GM19463 (cell line): ENCODE measurements around the gene CEP70.
"Not testable (repeated sequence)": the region's sequence is repeated elsewhere in the genome, so short reads cannot be mapped to it uniquely, and the experiment has no call there.

Source experiments
- ATAC-seq: cut with Tn5 transposase; IDR thresholded peaks from one replicate; pipeline ENCODE4 v1.9.1; 2021; ENCODE audit warnings: mild to moderate bottlenecking, moderate library complexity; ENCODE audit not compliant: unreplicated experiment

CEP70 gene, protein sequence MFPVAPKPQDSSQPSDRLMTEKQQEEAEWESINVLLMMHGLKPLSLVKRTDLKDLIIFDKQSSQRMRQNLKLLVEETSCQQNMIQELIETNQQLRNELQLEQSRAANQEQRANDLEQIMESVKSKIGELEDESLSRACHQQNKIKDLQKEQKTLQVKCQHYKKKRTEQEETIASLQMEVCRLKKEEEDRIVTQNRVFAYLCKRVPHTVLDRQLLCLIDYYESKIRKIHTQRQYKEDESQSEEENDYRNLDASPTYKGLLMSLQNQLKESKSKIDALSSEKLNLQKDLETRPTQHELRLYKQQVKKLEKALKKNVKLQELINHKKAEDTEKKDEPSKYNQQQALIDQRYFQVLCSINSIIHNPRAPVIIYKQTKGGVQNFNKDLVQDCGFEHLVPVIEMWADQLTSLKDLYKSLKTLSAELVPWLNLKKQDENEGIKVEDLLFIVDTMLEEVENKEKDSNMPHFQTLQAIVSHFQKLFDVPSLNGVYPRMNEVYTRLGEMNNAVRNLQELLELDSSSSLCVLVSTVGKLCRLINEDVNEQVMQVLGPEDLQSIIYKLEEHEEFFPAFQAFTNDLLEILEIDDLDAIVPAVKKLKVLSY

DNA sequence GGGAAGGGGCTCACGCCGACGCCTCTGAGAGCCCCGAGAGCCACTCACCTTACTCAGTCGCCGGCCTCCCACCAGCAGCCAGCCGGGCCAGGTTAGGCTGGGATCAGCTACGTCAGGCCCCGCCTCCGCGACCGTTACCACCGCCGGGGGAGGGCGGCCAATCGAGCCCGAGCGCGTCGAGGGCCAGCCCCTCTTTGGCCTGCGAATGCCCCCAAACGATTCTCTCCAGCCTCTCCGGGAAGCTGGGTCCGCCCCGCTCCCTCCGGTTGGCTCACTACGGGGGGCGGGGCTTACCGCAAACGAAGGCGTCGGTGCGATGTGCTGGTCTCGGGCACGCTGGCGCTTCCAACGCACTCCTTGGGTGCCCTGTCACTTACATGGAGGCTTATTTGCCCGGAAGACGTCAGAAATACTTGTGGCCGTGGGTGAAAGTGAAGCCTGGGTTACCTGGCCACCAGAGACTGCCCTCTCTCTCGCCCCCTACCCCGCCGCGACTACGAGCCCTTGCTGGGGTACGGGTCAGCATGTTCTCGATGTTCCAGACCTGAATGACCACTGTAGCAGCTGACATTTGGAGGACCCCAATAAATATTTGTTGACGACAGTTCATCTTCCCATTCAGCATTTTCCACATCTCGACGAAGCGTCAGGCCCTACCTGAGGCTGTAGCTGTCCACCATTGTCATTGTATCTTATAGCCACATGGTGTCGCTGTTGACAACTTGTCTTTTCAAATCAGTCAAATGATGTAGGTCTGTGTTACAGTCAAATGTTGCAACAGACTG, at the start of gene CEP70:
Gene CEP70 (minus strand): TSS at position 111 of the 785 bp plus-strand sequence. CDS start 21,333 bp downstream, outside the sequence.
- peak; percentile 87 for ATAC-seq

DNA sequence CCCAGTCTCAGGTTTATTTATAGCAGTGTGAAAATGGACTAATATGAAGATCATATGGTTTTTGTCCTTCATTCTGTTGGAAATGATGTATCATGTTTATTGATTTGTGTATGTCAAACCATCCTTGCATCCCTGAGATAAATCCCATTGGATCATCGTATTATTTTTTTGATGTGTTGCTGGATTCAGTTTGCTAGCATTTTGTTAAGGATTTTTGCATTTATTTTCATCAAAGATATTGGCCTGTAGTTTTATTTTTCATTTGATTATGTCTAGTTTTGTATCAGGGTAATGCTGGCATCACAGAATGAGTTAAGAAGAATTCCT, 48.8 kb upstream of the CEP70 start:
- ATAC-seq = no peak

GRCh38 chr3:138642226-138642926, 48.3 kb upstream of the CEP70 start:
- no peak for ATAC-seq

GRCh38 chr3:138640537-138640936, 46.5 kb upstream of the CEP70 start:
- ATAC-seq = no peak

DNA sequence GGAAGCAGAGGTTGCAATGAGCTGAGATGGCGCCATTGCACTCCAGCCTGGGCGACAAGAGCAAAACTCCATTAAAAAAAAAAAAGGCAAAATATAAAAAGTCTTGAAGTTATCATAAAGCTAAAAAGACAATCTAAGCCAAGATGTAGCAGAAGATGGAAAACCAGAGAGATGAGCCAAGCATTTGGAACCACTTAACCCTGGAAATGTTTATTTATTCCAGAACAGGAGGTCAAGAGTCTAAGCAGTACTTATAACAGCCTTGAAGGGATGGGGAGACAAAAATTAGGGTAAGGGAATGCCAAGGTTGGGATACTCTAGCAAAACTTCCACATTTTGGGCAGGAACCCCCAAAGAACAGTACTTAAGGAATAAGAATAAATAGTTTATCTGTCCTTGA, 44.6 kb upstream of the CEP70 start:
- no peak for ATAC-seq

- ATAC-seq = no peak
These were observed 35.5 kb upstream of the CEP70 start for GRCh38 chr3:138629526-138629925.

GRCh38 chr3:138625707-138626365, 31.8 kb upstream of the CEP70 start:
- no peak for ATAC-seq

DNA sequence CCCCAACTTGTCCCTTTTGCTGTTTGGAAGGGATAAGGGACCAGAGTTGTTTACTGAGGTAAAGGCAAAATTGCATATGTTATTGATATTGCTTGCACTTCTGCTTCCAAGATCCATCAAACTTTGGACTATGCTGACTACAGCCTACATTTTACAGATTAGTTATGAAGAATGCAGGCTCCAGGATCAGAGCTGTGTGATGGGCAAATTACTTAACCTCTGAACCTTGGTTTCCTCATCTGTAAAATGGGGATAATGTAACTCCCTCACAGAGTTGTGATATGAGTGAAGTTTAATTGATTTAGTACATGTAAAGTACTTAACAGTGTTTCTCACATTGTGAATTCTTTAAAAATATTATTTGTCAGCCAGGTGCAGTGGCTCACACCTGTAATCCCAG, 30.5 kb upstream of the CEP70 start:
- ATAC-seq = no peak

DNA sequence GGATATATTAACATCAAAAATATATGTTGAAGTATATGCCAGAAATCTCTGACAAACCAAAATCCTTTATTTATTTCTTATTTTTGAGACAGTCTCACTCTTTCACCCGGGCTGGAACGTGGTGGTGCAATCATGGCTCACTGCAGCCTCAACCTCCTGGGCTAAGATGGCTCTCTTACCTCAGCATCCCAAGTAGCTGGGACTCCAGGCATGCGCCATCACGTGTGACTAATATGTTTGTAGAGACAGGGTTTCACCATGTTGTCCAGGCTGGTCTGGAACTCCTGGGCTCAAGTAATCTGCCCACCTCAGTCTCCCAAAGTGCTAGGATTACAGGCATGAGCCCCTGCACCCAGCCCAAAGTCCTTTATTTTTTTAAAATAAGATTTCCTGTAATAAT, 26.4 kb upstream of the CEP70 start:
- ATAC-seq = no peak

GRCh38 chr3:138615462-138615861, 21.4 kb upstream of the CEP70 start:
- ATAC-seq = no peak

DNA sequence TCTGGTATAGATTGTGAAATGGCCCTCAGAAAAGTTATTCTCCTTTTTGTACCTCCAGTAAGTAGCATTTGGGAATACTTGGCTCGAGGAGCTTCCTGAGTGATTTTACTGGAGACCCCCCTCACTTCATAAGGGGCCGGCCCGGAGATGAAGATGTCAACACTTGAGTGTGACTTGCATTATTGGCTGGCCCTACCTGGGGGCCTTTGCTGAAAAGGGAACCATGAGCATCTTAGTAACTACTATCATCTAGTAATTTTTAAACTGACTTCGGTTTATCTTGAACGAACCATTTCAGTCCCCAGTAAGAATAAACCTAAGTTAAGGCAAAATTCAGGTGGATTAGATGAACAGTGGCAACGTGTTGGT, 15.8 kb upstream of the CEP70 start:
- no peak for ATAC-seq

- peak; percentile 71 for ATAC-seq
These were observed 14.5 kb upstream of the CEP70 start, which contains the start of gene FAIM for GRCh38 chr3:138608322-138609135. FAIM (plus strand) TSS chr3:138608771; CDS start chr3:138619727, 10,956 bp downstream.

DNA sequence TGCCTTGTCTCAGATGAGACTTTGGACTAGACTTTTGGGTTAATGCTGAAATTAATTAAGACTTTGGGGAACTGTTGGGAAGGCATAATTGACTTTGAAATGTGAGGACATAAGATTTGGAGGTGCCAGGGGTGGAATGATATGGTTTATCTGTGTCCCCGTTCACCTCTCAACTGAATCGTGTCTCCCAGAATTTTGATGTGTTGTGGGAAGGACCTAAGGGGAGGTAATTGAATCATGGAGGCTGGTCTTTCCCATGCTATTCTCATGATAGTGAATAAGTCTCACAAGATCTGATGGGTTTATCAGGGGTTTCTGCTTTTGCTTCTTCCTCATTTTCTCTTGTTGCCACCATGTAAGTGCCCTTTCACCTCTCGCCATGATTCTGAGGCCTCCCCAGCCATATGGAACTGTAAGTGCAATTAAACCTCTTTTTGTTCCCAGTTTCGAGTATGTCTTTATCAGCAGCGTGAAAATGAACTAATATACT, 10.1 kb upstream of the CEP70 start:
- not testable (repeated sequence) for ATAC-seq

GRCh38 chr3:138601661-138602060, 7.6 kb upstream of the CEP70 start:
- ATAC-seq = not testable (repeated sequence)

DNA sequence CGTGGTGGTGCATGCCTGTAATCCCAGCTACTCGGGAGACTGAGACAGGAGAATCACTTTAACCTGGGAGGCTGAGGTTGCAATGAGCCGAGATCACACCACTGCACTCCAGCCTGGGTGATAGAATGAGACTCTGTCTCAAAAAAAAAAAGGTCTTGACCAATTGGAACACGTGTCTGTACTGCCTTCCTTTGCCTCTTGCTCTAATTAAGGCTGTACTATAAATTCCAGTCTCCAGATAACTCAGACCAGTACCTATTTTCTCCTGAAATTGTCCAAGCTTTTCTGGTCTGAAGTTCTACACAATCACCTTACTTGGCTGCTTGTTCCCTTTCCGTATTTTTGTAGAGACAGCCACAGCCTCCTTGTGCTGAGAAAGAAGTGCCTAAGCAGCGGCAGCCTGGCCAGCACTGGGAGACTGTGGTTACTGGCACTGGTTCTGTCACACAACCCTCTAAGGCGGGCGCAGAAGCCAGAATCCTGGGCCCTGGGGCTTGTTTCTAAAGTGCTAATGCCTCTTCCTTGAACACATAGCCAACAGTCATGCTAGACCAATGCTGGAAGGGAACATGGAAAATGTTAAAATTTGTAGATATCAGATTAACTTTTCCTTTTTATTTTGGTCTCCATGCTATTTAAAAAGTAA, 6.2 kb upstream of the CEP70 start:
- no peak for ATAC-seq

GRCh38 chr3:138598534-138598933, 4.5 kb upstream of the CEP70 start:
- ATAC-seq = no peak

GRCh38 chr3:138597186-138597976, 3.3 kb upstream of the CEP70 start:
- ATAC-seq = not testable (repeated sequence)

DNA sequence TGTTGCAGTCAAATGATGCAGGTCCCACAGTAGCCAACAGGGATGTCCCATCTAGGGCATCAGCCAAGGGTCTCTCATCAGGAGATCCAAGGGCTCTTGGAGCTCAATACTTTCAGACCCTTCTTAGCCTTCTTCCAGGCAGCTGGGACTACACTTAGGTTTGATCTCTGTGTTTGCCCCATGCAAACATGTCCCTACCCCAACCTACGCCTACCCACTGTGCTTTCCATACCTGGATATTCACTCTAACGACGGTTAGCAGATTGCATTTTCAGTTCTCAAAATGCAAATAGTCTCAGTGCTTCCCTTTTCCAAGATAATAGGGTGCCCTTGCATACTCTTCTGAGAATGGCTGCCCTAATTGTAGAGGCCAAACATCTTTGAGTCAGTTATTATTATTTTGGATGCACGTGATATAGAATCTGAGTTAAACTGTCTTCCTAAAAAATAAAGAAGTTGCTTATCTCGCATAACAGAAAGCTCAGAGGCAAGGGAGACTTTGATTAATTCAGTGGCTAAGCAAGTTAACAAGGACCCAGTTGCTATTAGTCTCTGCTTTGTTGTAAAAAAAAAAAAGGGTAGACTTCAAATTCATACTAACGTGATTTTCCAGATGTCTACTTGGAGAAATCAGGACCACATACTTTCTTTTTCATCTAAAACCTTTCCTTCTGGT, 1.0 kb upstream of the CEP70 start:
- no peak for ATAC-seq
